H1 (cell line): ENCODE data around the gene FCN2. TPM values are rescaled to one million over a fixed set of nuclear protein-coding genes. Genes with fewer than 3 reads are reported as not detected.

Experiments
- CTCF ChIA-PET: fragments of 300-600 bp; sonication (Branson Sonifier 250); formaldehyde crosslinking; loops from one replicate; lab custom pipeline; 2021; ENCODE audit not compliant: partially characterized antibody; lab: Charles Lee
- POLR2A ChIA-PET: fragments of 300-600 bp; sonication (Branson Sonifier 250); formaldehyde crosslinking; loops from one replicate; lab custom pipeline; 2021; ENCODE audit warnings: inconsistent platforms; ENCODE audit not compliant: partially characterized antibody; lab: Charles Lee
- DNase-seq, 2 experiments: peaks; one replicate each; pipeline versions ENCODE4 v3.0.0 to v3.0.0-alpha.2; 2010 to 2022; ENCODE audit warnings: low spot score in 2 of 2, low read depth in 1 of 2, mixed read lengths in 1 of 2
- FAIRE-seq: peaks from 2 replicates; lab custom pipeline; 2011; peaks lifted over from hg19 to GRCh38; lab: Jason Lieb, UNC
- H2AFZ ChIP-seq: 2 replicates; pipeline ENCODE4 v1.8.1; 2012; ENCODE audit warnings: low read length, inconsistent platforms
- H2AK5ac ChIP-seq: 2 replicates; pipeline ENCODE4 v1.6.1; 2013; ENCODE audit warnings: low read depth, low read length
- H2BK120ac ChIP-seq: replicated peaks from 2 replicates; pipeline ENCODE3; 2013; ENCODE audit warnings: low read depth, low read length, inconsistent platforms
- H2BK12ac ChIP-seq: 2 replicates; pipeline ENCODE4 v1.6.1; 2013; ENCODE audit warnings: low read depth, low read length
- H2BK15ac ChIP-seq: 2 replicates; pipeline ENCODE4 v1.6.1; 2013; ENCODE audit warnings: low read length
- H2BK20ac ChIP-seq: 2 replicates; pipeline ENCODE4 v1.6.1; 2013; ENCODE audit warnings: low read length
- H2BK5ac ChIP-seq: 2 replicates; pipeline ENCODE4 v1.6.1; 2013; ENCODE audit warnings: low read depth, low read length
- H3K14ac ChIP-seq: 2 replicates; pipeline ENCODE4 v1.6.1; 2013; ENCODE audit warnings: inconsistent platforms; ENCODE audit not compliant: insufficient read length
- H3K18ac ChIP-seq: 2 replicates; pipeline ENCODE4 v1.6.1; 2013; ENCODE audit warnings: low read length; ENCODE audit errors: extremely low read depth
- H3K23ac ChIP-seq: 2 replicates; pipeline ENCODE4 v1.6.1; 2013; ENCODE audit warnings: inconsistent platforms; ENCODE audit not compliant: insufficient read length
- H3K23me2 ChIP-seq: 2 replicates; pipeline ENCODE4 v1.6.1; 2013; ENCODE audit warnings: low read depth, low read length
- H3K27ac ChIP-seq: 2 replicates; pipeline ENCODE4 v1.6.1; 2011; ENCODE audit warnings: low read depth, low read length, inconsistent platforms
- H3K27me3 ChIP-seq, 4 experiments: replicated peaks in 1 of 4; 1 replicate in 1 of 4; 2 replicates in 3 of 4; pipeline versions ENCODE4 v1.6.1 to v1.8.1; 2011 to 2013; ENCODE audit warnings: low read length in 3 of 4, mild to moderate bottlenecking in 3 of 4, inconsistent platforms in 2 of 4, mixed read lengths in 2 of 4, moderate library complexity in 1 of 4; ENCODE audit not compliant: control insufficient read depth in 3 of 4, insufficient read depth in 3 of 4; ENCODE audit errors: extremely low read depth in 1 of 4
- H3K36me3 ChIP-seq, 4 experiments: 2 replicates each; pipeline versions ENCODE4 v1.6.1 to v1.8.1; 2011 to 2013; ENCODE audit warnings: mild to moderate bottlenecking in 4 of 4, low read length in 3 of 4, moderate library complexity in 2 of 4, control low read depth in 1 of 4, inconsistent platforms in 1 of 4; ENCODE audit not compliant: insufficient read depth in 4 of 4, control insufficient read depth in 2 of 4
- H3K4ac ChIP-seq: replicated peaks from 2 replicates; pipeline ENCODE3; 2013; ENCODE audit warnings: low read length, low read depth, mixed read lengths, inconsistent platforms; ENCODE audit not compliant: insufficient read length
- H3K4me1 ChIP-seq, 4 experiments: replicated peaks in 1 of 4; 1 replicate in 1 of 4; 2 replicates in 3 of 4; pipeline versions ENCODE4 v1.6.1 to v1.8.1; 2011 to 2013; ENCODE audit warnings: low read length in 3 of 4, inconsistent platforms in 2 of 4, mixed read lengths in 1 of 4; ENCODE audit not compliant: insufficient read depth in 4 of 4, control insufficient read depth in 3 of 4
- H3K4me2 ChIP-seq, 2 experiments: 2 replicates each; pipeline versions ENCODE4 v1.6.1 to v1.8.1; 2011 to 2013; ENCODE audit warnings: low read depth in 2 of 2, low read length in 2 of 2, control low read depth in 1 of 2, inconsistent platforms in 1 of 2, mild to moderate bottlenecking in 1 of 2; ENCODE audit not compliant: insufficient read depth in 1 of 2
- H3K4me3 ChIP-seq, 4 experiments: fragments of 200-600, 300-600 bp in 1 of 4; sonication (generic), shearing (Covaris generic), sonication (Bioruptor Twin) in 1 of 4; 2 replicates each; pipeline versions ENCODE4 v1.5.1 to v1.8.1; 2011 to 2016; ENCODE audit warnings: low read length in 4 of 4, low read depth in 3 of 4, control low read depth in 2 of 4, inconsistent platforms in 2 of 4, mild to moderate bottlenecking in 2 of 4, mixed read lengths in 1 of 4, moderate library complexity in 1 of 4; ENCODE audit not compliant: insufficient read depth in 2 of 4; ENCODE audit errors: extremely low read depth in 1 of 4
- H3K56ac ChIP-seq: replicated peaks from 2 replicates; pipeline ENCODE3; 2013; ENCODE audit warnings: low read depth, mild to moderate bottlenecking, mixed read lengths, low read length, inconsistent platforms; ENCODE audit not compliant: insufficient read length
- H3K79me1 ChIP-seq: 2 replicates; pipeline ENCODE4 v1.6.1; 2013; ENCODE audit warnings: low read depth, low read length, control low read depth
- H3K79me2 ChIP-seq, 2 experiments: 2 replicates each; pipeline versions ENCODE4 v1.6.1 to v1.8.1; 2012 to 2013; ENCODE audit warnings: low read length in 2 of 2, mild to moderate bottlenecking in 2 of 2, inconsistent platforms in 1 of 2; ENCODE audit not compliant: insufficient read depth in 2 of 2, control insufficient read depth in 1 of 2
- H3K9ac ChIP-seq, 4 experiments: replicated peaks in 1 of 4; 1 replicate in 1 of 4; 2 replicates in 3 of 4; pipeline versions ENCODE4 v1.6.1 to v1.8.1; 2011 to 2013; ENCODE audit warnings: low read depth in 3 of 4, low read length in 3 of 4, control low read depth in 2 of 4, mild to moderate bottlenecking in 2 of 4, moderate library complexity in 2 of 4, inconsistent platforms in 1 of 4; ENCODE audit errors: extremely low read depth in 1 of 4
- H3K9me3 ChIP-seq, 2 experiments: 2 replicates each; pipeline versions ENCODE4 v1.6.1 to v1.8.1; 2012 to 2013; ENCODE audit warnings: mild to moderate bottlenecking in 2 of 2, moderate library complexity in 2 of 2, control low read depth in 1 of 2, inconsistent platforms in 1 of 2, low read depth in 1 of 2, low read length in 1 of 2, mixed read lengths in 1 of 2; ENCODE audit not compliant: insufficient read depth in 2 of 2
- H4K20me1 ChIP-seq, 2 experiments: replicated peaks in 1 of 2; 2 replicates each; pipeline versions ENCODE3 to v1.8.1; 2011 to 2013; ENCODE audit warnings: inconsistent platforms in 2 of 2, low read length in 2 of 2, mild to moderate bottlenecking in 1 of 2; ENCODE audit not compliant: insufficient read depth in 2 of 2, control insufficient read depth in 1 of 2
- H4K5ac ChIP-seq: 2 replicates; pipeline ENCODE4 v1.6.1; 2013; ENCODE audit warnings: low read length, low read depth, mixed read lengths, inconsistent platforms; ENCODE audit not compliant: insufficient read length
- H4K8ac ChIP-seq: 2 replicates; pipeline ENCODE4 v1.8.0; 2013; ENCODE audit warnings: mild to moderate bottlenecking, moderate library complexity, low read length, inconsistent platforms; ENCODE audit not compliant: insufficient read depth; ENCODE audit errors: extremely low read depth
- H4K91ac ChIP-seq: replicated peaks from 2 replicates; pipeline ENCODE3; 2013; ENCODE audit warnings: low read length, mixed read lengths, inconsistent platforms; ENCODE audit not compliant: insufficient read length
- BCL11A ChIP-seq, 2 experiments: IDR thresholded peaks; one replicate each; pipeline ENCODE4 v1.6.1; 2011; ENCODE audit warnings: low read depth in 2 of 2, low read length in 2 of 2, mild to moderate bottlenecking in 2 of 2
- FOSL1 ChIP-seq: IDR thresholded peaks from 2 replicates; pipeline ENCODE4 v1.6.1; 2011; ENCODE audit warnings: mild to moderate bottlenecking, low read depth, low read length, moderate library complexity; ENCODE audit not compliant: insufficient read depth
- TAF7 ChIP-seq: optimal IDR thresholded peaks from 2 replicates; pipeline ENCODE3; 2011; ENCODE audit warnings: low read depth, mild to moderate bottlenecking, inconsistent platforms, low read length, moderate library complexity, borderline replicate concordance
- TBP ChIP-seq: IDR thresholded peaks from 2 replicates; pipeline ENCODE4 v1.6.1; 2011; ENCODE audit warnings: low read depth, low read length, improper control_type of control experiment
- WGBS, 2 experiments: shearing (Covaris generic) in 1 of 2; methylation state at CpG; one replicate each; pipeline versions ENCODE4 v1.1.6 to v1.1.7; 2013 to 2015; ENCODE audit warnings: low lambda C conversion rate in 2 of 2, mixed read lengths in 2 of 2, inconsistent platforms in 1 of 2, low coverage in 1 of 2, missing lambda C conversion rate in 1 of 2; ENCODE audit not compliant: insufficient replicate concordance in 2 of 2, insufficient coverage in 1 of 2, insufficient read length in 1 of 2; ENCODE audit errors: extremely low coverage in 1 of 2, missing lambda C conversion rate in 1 of 2; 5-methylcytosine and 5-hydroxymethylcytosine counted together
- polyA plus RNA-seq, 7 experiments: library from polyadenylated mRNA; depleted of rRNA in 3 of 7; stranded (reverse) in 5 of 7; unstranded in 2 of 7; fragments of >200 nt in 5 of 7; fragments of 200-250 nt in 2 of 7; gene quantifications; 1 replicate in 5 of 7; 2 replicates in 1 of 7; 4 replicates in 1 of 7; pipeline versions ENCODE4 v1.2.1 to v1.2.3, GENCODE V29; 2011 to 2013; ENCODE audit warnings: missing spikeins in 2 of 7, mixed read lengths in 2 of 7
- total RNA-seq: library from RNA; stranded (reverse); fragmentation: NEBNext Ultra II Directional; extraction: Animal tissue kit (Norgen Biotek cat#: 25700); gene quantifications from 2 replicates; pipeline ENCODE4 v1.2.1, GENCODE V29; 2021
- TF ChIP-seq, protein P1 (sequence below): IDR thresholded peaks from 2 replicates; pipeline ENCODE4 v1.6.1; 2012; ENCODE audit warnings: inconsistent platforms

The FCN2 gene
- total and polyA plus RNA-seq, 2 of the 8 experiments (the other 6 are each of a cell fraction or from before 2014, with no cell fraction given): not detected

GRCh38 chr9:134919303-134919702 lies 38.7 kb downstream of the FCN2 start:
- no peak overlapping the region for H4K8ac ChIP-seq
- DNase-seq: no peak
- no peaks in the 10 kb centered on the region for H3K4me1 ChIP-seq
- H3K4me2 ChIP-seq: no peak overlapping the region
- no peak overlapping the region for H2AFZ ChIP-seq
- no peak overlapping the region for H2BK120ac ChIP-seq
- H2BK20ac ChIP-seq: no peak overlapping the region
- no peak overlapping the region for H3K18ac ChIP-seq
- H3K9ac ChIP-seq: no peak overlapping the region
- no peaks in the 10 kb centered on the region for H3K79me1 ChIP-seq
- H3K23ac ChIP-seq: no peak overlapping the region
- H3K27ac ChIP-seq: no peak overlapping the region
- 94% methylated on average over 3 of the region's 3 CpGs; no CpG with 5 or more reads in 1 of the 2 experiments for WGBS, 2 experiments
- H2BK5ac ChIP-seq: no peak overlapping the region
- no peak overlapping the region for H3K56ac ChIP-seq
- H2BK15ac ChIP-seq: no peak overlapping the region
- no peak for FAIRE-seq
- no peaks in the 10 kb centered on the region for H3K79me2 ChIP-seq
- H4K20me1 ChIP-seq: no peaks in the 10 kb centered on the region
- no peaks in the 10 kb centered on the region for H3K27me3 ChIP-seq
- H3K14ac ChIP-seq: no peak overlapping the region
- CTCF ChIA-PET: interaction anchor here (1.7 kb wide), 1 partner anchor 19 kb away, joined by 4 read pairs; no protein-coding TSS in a partner anchor
- no peaks in the 10 kb centered on the region; a peak in 1 of 4 replicates for H3K9me3 ChIP-seq
- no peaks in the 10 kb centered on the region for H3K23me2 ChIP-seq
- H3K4ac ChIP-seq: no peak overlapping the region
- H3K36me3 ChIP-seq: no peaks in the 10 kb centered on the region
- H4K5ac ChIP-seq: no peak overlapping the region
- no peak overlapping the region for H4K91ac ChIP-seq
- POLR2A ChIA-PET: no interaction called here
- H3K4me3 ChIP-seq: no peak overlapping the region
- H2AK5ac ChIP-seq: no peak overlapping the region
- H2BK12ac ChIP-seq: no peak overlapping the region
- TF ChIP-seq TAF7 (no peak), FOSL1 (no peak), BCL11A (IDR thresholded peaks at IDR 0.05; ENCODE audit: low read depth in 2 of 2, low read length in 2 of 2) (no peak), TBP (no peak)
- TF ChIP-seq, protein P1, sequence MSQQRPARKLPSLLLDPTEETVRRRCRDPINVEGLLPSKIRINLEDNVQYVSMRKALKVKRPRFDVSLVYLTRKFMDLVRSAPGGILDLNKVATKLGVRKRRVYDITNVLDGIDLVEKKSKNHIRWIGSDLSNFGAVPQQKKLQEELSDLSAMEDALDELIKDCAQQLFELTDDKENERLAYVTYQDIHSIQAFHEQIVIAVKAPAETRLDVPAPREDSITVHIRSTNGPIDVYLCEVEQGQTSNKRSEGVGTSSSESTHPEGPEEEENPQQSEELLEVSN: no peak
- TF ChIP-seq, all 59 proteins: peak for 0
